ENCODE measurements around the gene IHH. TPM values are rescaled to one million over a fixed set of nuclear protein-coding genes. Genes with fewer than 3 reads are reported as not detected.

The IHH gene
- total and polyA plus RNA-seq, 2 of the 8 experiments (the other 6 are each of a cell fraction or from before 2014, with no cell fraction given): 0.03 TPM; not detected in 1

DNA sequence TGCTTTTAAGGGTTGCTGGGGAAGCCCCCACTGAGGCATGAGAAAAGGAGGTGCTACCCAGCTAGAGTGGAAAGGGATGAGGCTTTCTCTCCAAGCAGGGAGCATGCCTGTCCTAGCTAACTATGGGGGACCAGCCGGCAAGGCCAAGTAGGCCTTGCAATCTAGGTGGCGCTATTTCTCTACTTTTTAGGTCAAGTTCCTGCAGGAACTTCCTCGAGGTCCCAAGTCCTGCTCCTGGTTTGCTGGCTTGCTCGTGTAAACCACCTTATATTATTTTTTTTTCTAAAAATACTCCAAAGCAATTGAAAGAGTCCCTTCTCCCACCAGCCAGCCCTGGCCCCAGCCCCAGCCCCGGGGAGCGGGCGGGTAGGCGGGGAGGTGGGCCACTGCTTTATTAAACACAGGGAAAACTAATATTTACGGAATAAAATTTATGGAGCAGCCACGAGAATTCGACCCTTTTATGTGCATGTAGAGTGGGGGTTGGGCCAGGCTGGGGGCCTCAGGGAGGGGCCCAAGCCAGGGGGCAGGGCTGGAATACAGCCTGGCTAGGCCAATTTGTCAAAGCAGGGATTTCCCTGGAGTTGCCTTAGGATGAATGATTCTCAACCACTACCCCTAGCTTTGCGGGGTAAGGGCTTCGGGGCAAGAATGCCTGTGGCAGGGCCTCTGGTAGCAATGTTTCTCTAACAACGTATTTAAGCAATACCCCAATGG, 12.8 kb upstream of the IHH start:
- Histone ChIP-seq H3K79me1 (ENCODE audit: low read depth, low read length) (no peaks in the 10 kb centered on the region), H3K27me3 (replicated peaks in 1 of 4; ENCODE audit: control insufficient read depth in 3 of 4, extremely low read depth in 1 of 4, insufficient read depth in 3 of 4, low read length in 3 of 4) (no peaks in the 10 kb centered on the region), H3K14ac (ENCODE audit: insufficient read length) (no peak overlapping the region), H3K56ac (replicated peaks; ENCODE audit: insufficient read length, low read depth, low read length) (no peak overlapping the region), H3K27ac (ENCODE audit: low read depth, low read length) (no peak overlapping the region), H3K36me3 (ENCODE audit: control insufficient read depth in 2 of 4, insufficient read depth in 4 of 4, low read length in 3 of 4) (peaks cover 0 to 5% (median under 1%) of the 10 kb centered on the region in 4 experiments; a peak in 3 of 8 replicates), H3K9me3 (ENCODE audit: insufficient read depth in 2 of 2, low read depth in 1 of 2, low read length in 1 of 2) (no peaks in the 10 kb centered on the region), H2BK12ac (ENCODE audit: low read depth, low read length) (no peak overlapping the region), H3K4me3 (ENCODE audit: extremely low read depth in 1 of 4, insufficient read depth in 2 of 4, low read depth in 3 of 4, low read length in 4 of 4) (peak overlapping the region in 1 of 4 experiments; percentile 41; a peak in 2 of 8 replicates), H4K8ac (ENCODE audit: extremely low read depth, insufficient read depth, low read length) (no peak overlapping the region), H3K9ac (replicated peaks in 1 of 4; ENCODE audit: extremely low read depth in 1 of 4, low read depth in 3 of 4, low read length in 3 of 4) (no peak overlapping the region), H4K20me1 (replicated peaks in 1 of 2; ENCODE audit: control insufficient read depth in 1 of 2, insufficient read depth in 2 of 2, low read length in 2 of 2) (no peaks in the 10 kb centered on the region), H3K4me2 (ENCODE audit: insufficient read depth in 1 of 2, low read depth in 2 of 2, low read length in 2 of 2) (peak overlapping the region in 1 of 2 experiments; percentile 17; a peak in 1 of 4 replicates), H3K79me2 (ENCODE audit: control insufficient read depth in 1 of 2, insufficient read depth in 2 of 2, low read length in 2 of 2) (no peaks in the 10 kb centered on the region), H2BK15ac (ENCODE audit: low read length) (no peak overlapping the region), H3K18ac (ENCODE audit: extremely low read depth, low read length) (no peak overlapping the region), H2AFZ (ENCODE audit: low read length) (no peak overlapping the region), H2BK5ac (ENCODE audit: low read depth, low read length) (no peak overlapping the region), H3K23ac (ENCODE audit: insufficient read length) (no peak overlapping the region), H2BK20ac (ENCODE audit: low read length) (no peak overlapping the region), H3K23me2 (ENCODE audit: low read depth, low read length) (no peaks in the 10 kb centered on the region), H4K5ac (ENCODE audit: insufficient read length, low read depth, low read length) (no peak overlapping the region), H4K91ac (replicated peaks; ENCODE audit: insufficient read length, low read length) (no peak overlapping the region), H2BK120ac (replicated peaks; ENCODE audit: low read depth, low read length) (no peak overlapping the region), H3K4ac (replicated peaks; ENCODE audit: insufficient read length, low read depth, low read length) (no peak overlapping the region), H2AK5ac (ENCODE audit: low read depth, low read length) (no peak overlapping the region), H3K4me1 (replicated peaks in 1 of 4; ENCODE audit: control insufficient read depth in 3 of 4, insufficient read depth in 4 of 4, low read length in 3 of 4) (0 out of 7 replicates have a peak, but pooled peaks cover 0 to 3% (median under 1%) of the 10 kb centered on the region in 4 experiments)
- FAIRE-seq: peak; percentile 99
- DNase-seq (ENCODE audit: low read depth in 1 of 2, low spot score in 2 of 2): peak in 1 of 2 experiments; percentile 63
- WGBS, 2 experiments (ENCODE audit: extremely low coverage in 1 of 2, insufficient coverage in 1 of 2, insufficient read length in 1 of 2, insufficient replicate concordance in 2 of 2, low coverage in 1 of 2, low lambda C conversion rate in 2 of 2, missing lambda C conversion rate in 1 of 2): 39% methylated on average over 14 of the region's 14 CpGs; no CpG with 5 or more reads in 1 of the 2 experiments
- CTCF ChIA-PET (ENCODE audit: partially characterized antibody): interaction anchor here (0.6 to 62.8 kb wide), 25 partner anchors 9 to 296 kb away, joined by 3 to 1777 read pairs (median 5); partner anchors contain the start of genes CFAP65, IHH and NHEJ1
- POLR2A ChIA-PET (ENCODE audit: partially characterized antibody): interaction anchor here (0.7 kb wide), 1 partner anchor 26 kb away, joined by 3 read pairs; no protein-coding TSS in a partner anchor
- 0 out of 2 replicates have a peak, but pooled peaks have one; percentile 42 for TF ChIP-seq SP1 (IDR thresholded peaks at IDR 0.05; ENCODE audit: low read depth, low read length)
- TF ChIP-seq, protein P1, sequence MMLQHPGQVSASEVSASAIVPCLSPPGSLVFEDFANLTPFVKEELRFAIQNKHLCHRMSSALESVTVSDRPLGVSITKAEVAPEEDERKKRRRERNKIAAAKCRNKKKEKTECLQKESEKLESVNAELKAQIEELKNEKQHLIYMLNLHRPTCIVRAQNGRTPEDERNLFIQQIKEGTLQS (IDR thresholded peaks at IDR 0.05; ENCODE audit: insufficient read depth, low read depth, low read length): no peak
- peak; percentile 82 for TF ChIP-seq ASH2L (IDR thresholded peaks at IDR 0.05; ENCODE audit: low read length)
- no peak for TF ChIP-seq CBX8 (IDR thresholded peaks at IDR 0.05; ENCODE audit: borderline replicate concordance, low read depth, low read length)
- TF ChIP-seq EZH2 (IDR thresholded peaks at IDR 0.05; ENCODE audit: low read depth, low read length, severe bottlenecking): no peak
- TF ChIP-seq MAX (IDR thresholded peaks at IDR 0.05): no peak
- TF ChIP-seq SAP30 (IDR thresholded peaks at IDR 0.05; ENCODE audit: insufficient read depth, insufficient replicate concordance, low read length): no peak
- no peak for TF ChIP-seq SRF (IDR thresholded peaks at IDR 0.05; ENCODE audit: low read depth, low read length)
- peak; percentile 35; the same call in 1 of the 2 replicates for TF ChIP-seq YY1 (IDR thresholded peaks at IDR 0.05; ENCODE audit: low read depth, low read length)
- TF ChIP-seq ZNF274 (IDR thresholded peaks at IDR 0.05; ENCODE audit: borderline replicate concordance, extremely low read depth, low read length): no peak

All from H1 (cell line).